GM21381 (cell line): Measurements from ENCODE around the gene PTPRA.

Experiments
- ATAC-seq: cut with Tn5 transposase; IDR thresholded peaks from one replicate; pipeline ENCODE4 v1.9.1; 2021; ENCODE audit warnings: mild to moderate bottlenecking, moderate library complexity; ENCODE audit not compliant: unreplicated experiment

The PTPRA gene

GRCh38 chr20:2851086-2851485, 22.2 kb upstream of the PTPRA start:
- no peak for ATAC-seq

- ATAC-seq: no peak
Measured at GRCh38 chr20:2858591-2858990, 14.7 kb upstream of the PTPRA start.

- no peak for ATAC-seq
Measured at GRCh38 chr20:2859330-2860121, 13.8 kb upstream of the PTPRA start.

DNA sequence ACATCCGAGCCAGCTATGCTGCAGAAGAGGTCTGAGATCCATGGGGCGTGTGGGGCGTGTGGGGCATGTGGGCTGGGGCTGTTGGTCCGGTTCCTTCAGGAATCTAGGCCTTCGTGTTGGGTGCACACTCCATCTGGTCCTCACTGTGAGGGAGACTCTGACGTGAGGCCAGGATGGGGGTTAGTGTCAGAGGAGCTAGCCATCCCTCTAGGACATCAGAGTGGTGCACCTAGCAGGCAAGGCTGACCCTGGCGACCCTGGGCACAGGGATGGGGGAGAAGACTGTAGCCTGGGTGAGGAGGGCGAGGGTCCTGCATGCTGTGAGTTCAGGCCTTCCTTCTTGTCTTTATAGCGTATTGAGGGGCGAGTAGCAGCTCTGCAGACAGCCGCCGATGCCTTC, 8.7 kb upstream of the PTPRA start:
- ATAC-seq: no peak

DNA sequence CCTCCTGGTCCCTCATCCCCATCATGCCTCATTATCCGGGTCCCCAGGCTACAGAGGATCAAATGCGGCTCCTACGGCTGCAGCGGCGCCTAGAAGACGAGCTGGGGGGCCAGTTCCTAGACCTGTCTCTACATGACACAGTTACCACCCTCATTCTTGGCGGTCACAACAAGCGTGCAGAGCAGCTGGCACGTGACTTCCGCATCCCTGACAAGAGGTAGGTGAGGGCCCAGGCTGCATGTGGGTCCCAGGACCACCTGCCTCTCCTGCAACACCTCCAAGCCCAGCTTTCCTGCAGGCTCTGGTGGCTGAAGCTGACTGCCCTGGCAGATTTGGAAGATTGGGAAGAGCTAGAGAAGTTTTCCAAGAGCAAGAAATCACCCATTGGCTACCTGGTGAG, 8.2 kb upstream of the PTPRA start:
- no peak for ATAC-seq

- no peak for ATAC-seq
Measured at GRCh38 chr20:2865630-2866029, 7.7 kb upstream of the PTPRA start.

- no peak for ATAC-seq
Measured at GRCh38 chr20:2866236-2866635, 7.0 kb upstream of the PTPRA start.

DNA sequence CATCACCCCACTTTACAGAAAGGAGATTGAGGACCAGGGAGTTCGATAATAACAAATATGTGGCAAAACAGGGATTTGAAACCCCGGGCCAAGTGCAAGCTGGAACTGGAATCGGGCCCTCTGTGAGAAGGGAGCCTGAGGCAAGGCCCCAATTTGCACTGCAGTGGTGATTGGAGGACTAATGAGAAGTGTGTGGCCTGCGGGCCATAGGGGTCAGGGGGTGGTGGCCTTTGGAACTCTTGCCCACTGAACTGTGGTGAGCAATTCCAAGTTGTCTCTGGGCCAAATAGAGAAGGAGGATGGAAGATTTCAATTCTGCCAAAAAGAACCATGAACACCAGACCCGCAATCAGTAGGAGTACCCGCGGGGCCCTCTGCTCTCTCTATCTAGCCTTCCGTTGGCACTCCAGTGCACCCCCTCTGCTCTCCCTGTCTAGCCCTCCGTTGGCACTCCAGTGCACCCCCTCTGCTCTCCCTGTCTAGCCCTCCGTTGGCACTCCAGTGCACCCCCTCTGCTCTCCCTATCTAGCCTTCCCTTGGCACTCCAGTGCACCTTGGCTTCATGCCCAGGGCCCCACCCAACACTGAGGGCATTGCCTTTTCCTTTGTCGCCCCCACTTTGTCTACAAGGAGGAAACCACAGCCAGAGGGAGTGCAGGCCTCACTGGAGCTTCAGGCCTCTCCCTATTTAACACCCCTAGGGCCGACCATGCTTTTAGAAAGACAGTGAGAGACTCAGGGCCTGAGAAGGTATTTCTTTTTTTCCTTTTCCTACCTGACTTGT, 6.0 kb upstream of the PTPRA start:
- no peak for ATAC-seq

DNA sequence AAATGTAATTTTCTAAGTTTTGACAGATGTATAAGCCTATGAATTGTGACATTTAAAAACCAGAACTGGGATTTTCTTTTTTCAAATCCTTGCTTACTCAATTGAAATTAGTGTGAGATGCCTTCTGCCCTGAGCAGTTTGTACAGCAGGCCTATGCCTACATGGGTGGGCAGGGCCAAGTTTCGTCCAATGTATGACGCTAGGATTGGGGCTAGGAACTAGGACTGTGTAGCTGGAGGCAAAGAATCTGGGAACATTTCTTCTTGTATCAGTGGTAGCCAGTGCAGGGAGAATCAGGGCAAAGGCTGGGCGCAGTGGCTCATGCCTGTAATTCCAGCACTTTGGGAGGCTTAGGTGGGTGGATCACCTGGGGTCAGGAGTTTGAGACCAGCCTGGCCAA, 3.9 kb upstream of the PTPRA start:
- no peak for ATAC-seq

- no peak for ATAC-seq
Measured at GRCh38 chr20:2871111-2871465, 2.2 kb upstream of the PTPRA start.

- ATAC-seq: no peak
Measured at GRCh38 chr20:2871661-2872458, 1.4 kb upstream of the PTPRA start.

DNA sequence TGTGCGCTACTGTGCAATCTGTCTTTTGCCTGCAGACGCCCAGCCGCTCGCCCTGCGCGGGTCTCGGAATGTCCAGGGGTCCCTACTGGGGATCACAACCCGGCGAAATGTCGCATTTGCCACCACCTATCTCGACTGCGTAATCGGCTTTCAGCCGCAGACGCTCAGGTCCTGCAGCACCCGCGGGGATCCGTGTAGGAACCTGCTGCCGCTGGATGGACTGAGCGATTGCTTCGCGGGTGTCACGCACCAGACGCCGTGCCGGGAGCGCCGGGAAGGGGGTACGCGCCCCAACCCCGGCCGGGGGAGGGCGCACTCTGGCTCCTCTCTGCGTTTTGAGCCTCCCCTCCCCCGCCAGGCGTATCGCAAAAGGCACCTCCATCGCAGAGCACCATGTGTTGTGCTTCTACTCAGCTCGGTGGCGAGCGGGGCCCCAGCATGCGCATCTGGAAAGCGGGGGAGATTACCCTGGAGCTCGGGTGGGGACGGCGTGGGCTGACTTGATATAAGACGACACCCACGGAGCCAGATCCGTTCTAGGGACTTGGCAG, 747 bp upstream of the PTPRA start:
- ATAC-seq: peak; percentile 19

- ATAC-seq: peak; percentile 36
Measured at GRCh38 chr20:2873747-2874041, 413 bp downstream of the PTPRA start.

DNA sequence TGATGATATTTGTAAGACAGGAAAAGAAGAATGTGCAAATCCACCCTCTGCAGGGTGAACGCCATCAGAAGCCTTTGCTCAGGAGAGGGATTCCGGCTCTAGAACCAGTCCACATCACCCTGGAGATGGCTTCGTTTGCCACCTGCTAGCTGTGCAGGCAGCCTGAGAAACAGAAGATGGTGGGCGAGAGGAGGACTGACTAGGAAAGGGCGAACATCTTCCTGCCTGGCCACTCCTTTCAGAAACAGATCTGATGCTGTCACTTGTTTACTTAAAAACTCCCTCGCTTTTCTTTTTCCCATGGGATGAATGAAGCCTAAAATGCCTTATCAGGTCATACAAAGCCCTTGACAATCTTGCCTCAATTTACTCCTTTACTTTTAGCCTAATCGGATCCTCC, 1.2 kb downstream of the PTPRA start:
- no peak for ATAC-seq

DNA sequence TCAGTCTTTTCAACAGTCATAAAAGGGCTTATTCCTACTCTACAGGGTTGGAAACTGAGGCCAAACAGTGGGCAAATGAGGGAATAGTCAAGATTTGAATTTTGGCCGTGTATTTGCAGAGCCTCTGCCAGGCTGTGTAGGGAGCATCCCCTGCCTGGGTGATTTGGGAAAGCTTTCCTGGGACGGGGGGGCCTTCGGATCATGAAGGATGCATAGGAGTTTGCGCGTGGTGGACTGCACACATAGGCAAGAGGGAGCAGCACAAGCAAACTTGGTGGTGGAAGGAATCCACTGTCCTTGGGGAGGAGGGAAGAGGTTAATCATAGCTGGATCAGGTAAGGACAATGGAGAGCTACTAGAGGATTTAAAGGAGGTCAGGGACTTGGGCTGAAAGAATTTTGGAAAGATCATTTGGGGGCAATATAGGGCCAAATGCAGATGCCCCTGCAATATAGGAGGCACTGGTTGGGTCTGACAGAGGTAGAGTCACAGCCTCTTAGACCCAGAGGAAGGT, 2.5 kb downstream of the PTPRA start:
- no peak for ATAC-seq

DNA sequence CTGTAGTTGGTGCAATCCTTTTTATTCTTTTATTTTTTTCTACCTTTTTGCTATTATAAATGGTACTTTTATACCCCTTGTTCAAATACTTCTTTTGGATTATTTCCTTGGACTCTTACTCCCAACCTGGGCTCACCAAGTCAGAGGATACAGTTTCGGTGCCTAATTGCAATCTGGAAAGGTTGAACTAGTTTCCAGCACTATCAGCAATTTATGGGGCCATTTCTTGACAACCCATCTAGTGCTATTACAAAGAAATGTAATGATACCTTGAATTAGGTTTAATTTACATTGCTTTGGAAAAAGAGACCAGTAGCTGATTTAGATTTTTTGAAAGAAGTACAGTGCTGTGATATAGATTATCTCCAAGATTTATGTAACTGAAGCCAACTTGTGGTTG, 5.2 kb downstream of the PTPRA start:
- ATAC-seq: no peak

DNA sequence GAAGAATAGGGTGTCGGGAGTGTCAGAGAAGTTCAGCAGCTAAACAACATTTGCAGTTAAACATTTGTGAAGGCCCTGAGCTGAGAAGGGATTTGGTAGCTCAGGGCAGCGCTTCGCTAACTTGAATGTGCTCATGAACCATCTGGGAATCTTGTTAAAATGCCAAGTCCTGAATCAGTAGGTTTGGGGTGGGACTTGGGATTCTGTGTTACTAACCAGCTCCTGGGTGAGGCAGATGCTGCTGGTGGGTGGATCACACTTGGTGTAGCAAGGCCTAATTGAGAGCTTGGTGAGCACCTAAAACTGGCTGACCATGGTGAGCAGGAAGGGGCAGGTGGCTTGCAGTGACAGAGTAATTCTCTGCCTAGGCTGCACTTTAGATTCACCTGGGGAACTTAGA, 5.9 kb downstream of the PTPRA start:
- ATAC-seq: no peak

GRCh38 chr20:2880650-2881049, 7.4 kb downstream of the PTPRA start:
- no peak for ATAC-seq

- ATAC-seq: no peak
Measured at GRCh38 chr20:2883726-2884637, 10.7 kb downstream of the PTPRA start.

DNA sequence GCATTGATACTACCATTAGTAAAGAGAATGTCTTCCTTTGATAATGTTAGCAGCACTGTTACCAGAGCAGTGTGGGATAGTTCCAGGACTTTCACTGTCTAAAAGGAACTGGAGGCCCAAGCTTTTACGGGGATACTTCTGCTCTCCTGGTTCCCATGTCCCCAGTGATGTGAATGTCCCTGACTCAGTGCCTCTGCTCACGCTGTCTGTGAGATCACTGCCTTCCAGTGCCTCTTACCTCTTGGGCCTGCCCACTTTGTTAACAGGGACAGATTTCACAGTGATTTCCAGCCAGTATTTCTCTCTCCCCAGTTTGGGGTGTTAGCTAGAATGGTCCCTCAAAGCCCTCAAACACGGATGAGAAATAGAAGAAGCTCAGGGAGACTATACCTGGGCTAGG, 14.4 kb downstream of the PTPRA start:
- no peak for ATAC-seq
